Prostate gland (tissue), 2 donors: ENCODE results near the gene NPBWR2. TPM values are rescaled to one million over a fixed set of nuclear protein-coding genes. Genes with fewer than 3 reads are reported as not detected.

Experiments
- DNase-seq: peaks from one replicate; pipeline ENCODE4 v3.0.0-alpha.2; 2019; ENCODE audit warnings: low spot score
- H3K27ac ChIP-seq, 2 donors: fragments of 200-600 bp; sonication (generic); 2 replicates each; pipeline ENCODE4 v1.5.1; 2017 to 2019
- H3K27me3 ChIP-seq: fragments of 200-600 bp; sonication (generic); replicated peaks from 2 replicates; pipeline ENCODE4 v1.5.1; 2019; ENCODE audit not compliant: insufficient read depth
- H3K36me3 ChIP-seq, 2 donors: fragments of 200-600 bp; sonication (generic); 1 replicate in 1 of 2; 2 replicates in 1 of 2; pipeline versions ENCODE4 v1.5.1 to v1.8.1; 2017 to 2019
- H3K4me1 ChIP-seq: fragments of 200-600 bp; sonication (generic); replicated peaks from 2 replicates; pipeline ENCODE4 v1.5.1; 2019
- H3K4me3 ChIP-seq, 2 donors: fragments of 200-600 bp; sonication (generic); 2 replicates each; pipeline ENCODE4 v1.5.1; 2017 to 2019
- H3K9me3 ChIP-seq: fragments of 200-600 bp; sonication (generic); 2 replicates; pipeline ENCODE4 v1.5.1; 2017
- CTCF ChIP-seq, 4 experiments: fragments of 200-600 bp in 2 of 4; fragments of 450-650 bp in 2 of 4; sonication (generic) in 2 of 4; IDR thresholded peaks; 1 replicate in 3 of 4; 2 replicates in 1 of 4; pipeline ENCODE4 v1.5.1; 2016 to 2019; ENCODE audit warnings: antibody characterized with exemption in 4 of 4, mild to moderate bottlenecking in 2 of 4, moderate library complexity in 2 of 4
- POLR2A ChIP-seq: fragments of 450-650 bp; IDR thresholded peaks from one replicate; pipeline ENCODE4 v1.6.1; 2016; ENCODE audit warnings: antibody characterized with exemption, mild to moderate bottlenecking
- POLR2AphosphoS5 ChIP-seq: sonication (generic); formaldehyde crosslinking; IDR thresholded peaks from one replicate; pipeline ENCODE4 v1.6.1; 2017; ENCODE audit warnings: antibody characterized with exemption
- WGBS: methylation state at CpG from one replicate; pipeline ENCODE4 v1.1.5; 2018; 5-methylcytosine and 5-hydroxymethylcytosine counted together
- intact Hi-C: fragments of 100-400 bp; cut with DNase I; formaldehyde crosslinking; loops from one replicate; pipeline ENCODE4 v1.14.2; 2022
- total RNA-seq, 2 donors: library from RNA; depleted of rRNA; stranded (reverse); fragments of >200 nt; gene quantifications; one replicate each; pipeline ENCODE4 v1.1.0, GENCODE V29; 2016

The NPBWR2 gene
- total RNA-seq, 2 donors from 2014 or later, result not detected

DNA sequence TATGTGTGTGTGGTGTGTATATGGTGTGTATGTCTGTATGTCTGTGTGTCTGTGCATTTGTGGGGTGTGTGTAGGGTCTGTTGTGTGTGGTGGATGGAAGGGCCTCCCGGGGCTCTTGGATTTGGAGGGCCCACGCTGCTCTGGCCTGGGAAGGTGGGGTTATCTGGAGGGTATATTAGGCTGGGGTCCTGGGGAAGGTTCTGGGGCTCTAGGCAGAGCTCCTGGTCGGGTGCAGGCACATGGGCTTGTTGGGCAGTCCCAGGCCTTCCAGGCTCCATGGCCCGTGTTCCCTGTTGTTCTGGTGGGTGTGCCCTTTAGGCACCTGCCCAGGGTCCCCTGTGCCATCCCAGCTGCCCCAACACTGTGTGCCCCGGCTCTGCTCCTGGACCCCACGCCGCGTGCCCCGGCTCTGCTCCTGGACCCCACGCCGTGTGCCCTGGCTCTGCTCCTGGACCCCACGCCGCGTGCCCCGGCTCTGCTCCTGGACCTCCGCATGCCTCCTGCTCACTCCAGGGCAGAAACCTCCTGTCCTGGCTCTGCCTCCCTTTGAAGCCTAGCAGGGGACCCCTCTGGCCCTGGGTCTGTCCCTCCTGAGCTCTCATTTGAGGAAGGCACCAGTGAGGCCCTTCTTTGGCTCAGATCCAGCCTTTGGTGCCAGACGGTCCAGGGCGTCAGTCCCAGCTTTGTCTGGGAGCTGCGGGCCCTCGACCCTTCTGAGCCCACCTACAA, 46.7 kb upstream of the NPBWR2 start:
- no peaks in the 10 kb centered on the region for H3K36me3 ChIP-seq
- H3K4me3 ChIP-seq, result no peak overlapping the region
- H3K4me1 ChIP-seq, result no peaks in the 10 kb centered on the region
- H3K27ac ChIP-seq, result no peak overlapping the region
- no peaks in the 10 kb centered on the region for H3K9me3 ChIP-seq
- intact Hi-C loops, result no loop called here
- 91% methylated on average over 20 of the region's 20 CpGs for WGBS
- H3K27me3 ChIP-seq, result peaks cover 2% of the 10 kb centered on the region
- DNase-seq, result no peak
- TF ChIP-seq CTCF (IDR thresholded peaks at IDR 0.05) (no peak), POLR2A (no peak), POLR2AphosphoS5 (no peak)

GRCh38 chr20:64153410-64153809, 46.0 kb upstream of the NPBWR2 start:
- Histone ChIP-seq H3K27me3 (no peaks in the 10 kb centered on the region), H3K4me1 (no peaks in the 10 kb centered on the region)

DNA sequence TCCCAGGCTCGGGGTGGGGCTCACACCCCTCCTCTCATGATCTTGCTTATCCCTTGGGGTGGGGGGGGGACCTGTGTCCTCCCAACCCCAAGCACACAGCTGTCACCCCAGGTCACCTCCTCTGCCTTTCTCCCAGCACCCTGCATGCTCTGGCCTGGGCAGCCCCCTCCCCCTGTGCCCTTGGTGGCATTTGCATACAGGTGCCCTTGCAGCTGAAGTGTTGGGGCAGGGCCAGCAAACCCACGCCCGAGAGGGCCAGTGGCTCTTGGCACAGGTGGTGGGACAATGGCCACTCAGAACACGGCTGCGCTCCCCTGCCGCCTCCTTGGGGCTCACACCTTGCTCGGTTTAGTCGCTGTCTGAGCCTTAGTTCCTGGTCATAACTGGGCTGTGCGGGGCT, 45.5 kb upstream of the NPBWR2 start:
- Histone ChIP-seq H3K4me3 (no peak overlapping the region), H3K27me3 (no peaks in the 10 kb centered on the region), H3K4me1 (no peaks in the 10 kb centered on the region), H3K9me3 (no peaks in the 10 kb centered on the region), H3K27ac (no peak overlapping the region), H3K36me3 (no peaks in the 10 kb centered on the region)
- TF ChIP-seq POLR2AphosphoS5 (no peak), CTCF (IDR thresholded peaks at IDR 0.05) (no peak), POLR2A (no peak)
- DNase-seq, result no peak
- 74% methylated on average over 9 of the region's 9 CpGs for WGBS
- intact Hi-C loops, result no loop called here

More at GRCh38 chr20:64153410-64153809, 46.0 kb upstream of the NPBWR2 start:
- 92% methylated on average over 2 of the region's 2 CpGs for WGBS
- TF ChIP-seq POLR2A, result no peak
- no peak for TF ChIP-seq POLR2AphosphoS5
- no peak for TF ChIP-seq CTCF (IDR thresholded peaks at IDR 0.05)
- no peak overlapping the region for H3K27ac ChIP-seq
- DNase-seq, result no peak
- no peaks in the 10 kb centered on the region for H3K36me3 ChIP-seq
- intact Hi-C loops, result no loop called here
- H3K9me3 ChIP-seq, result no peaks in the 10 kb centered on the region
- H3K4me3 ChIP-seq, result no peak overlapping the region

DNA sequence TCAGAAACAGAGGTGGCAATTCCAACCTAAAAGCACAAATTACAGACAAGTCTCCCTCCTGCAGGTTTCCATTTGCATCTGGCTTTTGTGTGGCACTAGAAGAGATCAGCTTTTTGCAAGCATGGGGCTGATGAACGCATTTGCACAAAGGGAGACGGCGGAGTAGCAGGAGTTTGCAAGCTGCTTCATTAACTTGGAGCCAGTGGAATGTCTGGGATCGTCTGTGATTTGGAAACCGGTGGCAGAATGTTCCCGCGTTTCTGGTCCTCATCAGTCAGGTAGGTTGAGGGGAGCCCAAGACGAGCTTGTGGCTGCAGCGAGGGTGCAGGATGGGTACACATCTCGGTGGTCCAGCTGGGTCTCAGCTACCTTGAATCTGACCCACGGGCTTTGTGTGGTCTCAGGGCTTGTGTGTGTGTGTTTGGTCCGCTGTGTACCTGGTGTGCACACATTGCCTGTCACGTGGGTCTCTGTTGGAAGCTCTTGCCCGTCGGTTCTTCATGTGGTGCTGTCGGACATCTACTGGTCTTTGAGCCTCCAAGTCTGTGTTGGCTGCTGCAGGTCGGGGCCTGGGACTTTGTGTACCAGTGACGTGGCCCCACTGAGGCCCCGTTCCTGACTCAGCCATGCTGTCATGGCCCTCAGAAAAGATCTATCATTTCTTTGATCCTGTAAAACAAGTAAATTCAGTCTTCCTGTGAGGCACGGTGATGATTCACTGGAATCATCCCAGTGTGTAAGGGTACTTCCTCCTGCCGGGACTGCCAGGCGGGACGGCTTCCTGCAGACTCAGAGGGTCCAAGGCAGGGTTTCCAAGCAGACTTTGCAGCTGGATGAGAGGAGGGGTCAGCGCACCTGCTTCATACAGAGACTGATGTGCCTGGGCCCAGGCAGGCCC, 44.5 kb upstream of the NPBWR2 start:
- Histone ChIP-seq H3K4me1 (no peaks in the 10 kb centered on the region), H3K27ac (no peak overlapping the region), H3K36me3 (no peaks in the 10 kb centered on the region), H3K9me3 (no peaks in the 10 kb centered on the region), H3K27me3 (no peaks in the 10 kb centered on the region), H3K4me3 (no peak overlapping the region)
- no peak for TF ChIP-seq POLR2A
- no peak for TF ChIP-seq POLR2AphosphoS5
- TF ChIP-seq CTCF (IDR thresholded peaks at IDR 0.05), result no peak
- 65% methylated on average over 24 of the region's 24 CpGs for WGBS
- intact Hi-C loops, result no loop called here
- DNase-seq, result no peak
